NCI-H187 treated with DMSO at 0.1 percent for 48 hours (cell line): ENCODE data around the gene IDH3G.

ENCODE experiments used
- DNase-seq: peaks from one replicate; lab custom pipeline; 2025; lab: John Stamatoyannopoulos, UW

Gene IDH3G

DNA sequence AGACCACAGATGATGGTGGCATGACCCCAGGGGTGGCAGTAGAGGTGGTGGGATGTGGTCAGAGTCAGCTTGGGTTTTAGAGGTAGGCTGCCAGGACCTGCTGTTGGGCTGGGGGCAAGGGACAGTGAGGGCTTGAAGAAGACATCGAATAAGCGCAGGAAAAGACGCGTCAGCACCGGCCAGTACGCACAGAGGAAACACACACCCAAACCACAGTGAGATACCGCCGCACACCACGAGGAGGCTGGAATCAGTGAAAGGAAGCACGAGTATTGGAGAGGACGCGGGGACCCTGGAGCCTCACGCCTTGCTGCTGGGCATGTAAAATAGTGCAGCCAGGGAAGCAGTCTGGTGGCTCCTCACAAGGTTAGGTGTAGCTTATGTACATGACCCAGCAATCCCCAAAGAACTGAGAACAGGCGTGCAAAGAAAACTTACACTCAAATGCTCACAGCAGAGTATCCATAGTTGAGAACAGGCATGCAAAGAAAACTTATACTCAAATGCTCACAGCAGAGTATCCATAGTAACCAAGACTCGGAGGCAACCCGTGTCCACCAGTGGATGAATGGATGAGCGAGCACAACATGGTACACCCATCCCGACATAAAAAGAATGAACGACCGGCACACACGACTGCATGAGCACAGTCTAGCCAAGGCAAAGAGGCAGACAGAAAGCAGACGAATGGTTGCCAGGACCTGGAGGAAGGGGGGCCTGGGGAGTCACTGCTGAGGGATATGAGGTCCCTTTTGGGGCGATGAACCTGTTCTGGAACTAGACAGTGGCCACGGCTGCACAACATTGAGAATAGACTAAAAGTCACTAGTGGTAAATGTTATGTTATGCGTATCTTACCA lies 22.9 kb upstream of the IDH3G start:
- no peak for DNase-seq

DNA sequence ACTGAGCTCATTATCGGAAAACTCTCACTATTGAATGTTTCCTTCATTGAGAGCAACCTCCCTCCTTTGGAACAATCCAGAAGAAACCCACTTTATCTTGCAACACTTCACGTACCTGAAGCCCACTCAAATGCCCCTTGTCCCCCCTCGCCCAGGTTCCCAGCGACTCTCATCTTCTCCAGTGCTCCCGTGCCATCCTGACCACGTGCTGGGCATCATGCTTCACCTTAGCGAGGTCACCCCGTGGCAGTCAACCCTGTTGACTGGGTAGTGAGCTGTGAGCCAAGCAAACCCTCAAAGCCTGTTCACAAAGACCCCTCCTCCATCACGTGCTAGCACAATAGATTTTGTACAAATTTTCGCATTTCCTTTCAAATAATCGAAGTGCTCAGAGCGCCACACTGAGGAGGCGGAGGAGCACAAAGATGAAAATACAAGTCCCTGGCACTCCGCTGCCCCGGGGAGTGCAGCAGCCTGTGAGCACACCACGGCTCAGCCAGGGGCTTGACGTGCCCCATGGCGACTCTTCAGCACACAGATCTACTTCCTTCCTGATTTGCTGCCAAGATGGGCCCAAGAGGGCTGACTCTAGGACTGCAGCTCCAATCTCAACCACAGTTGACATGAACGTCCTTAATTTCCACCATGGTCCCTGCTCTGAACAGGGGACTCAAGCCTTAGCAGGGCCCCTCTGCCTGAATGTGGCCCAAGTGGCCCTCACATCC lies 20.6 kb upstream of the IDH3G start:
- DNase-seq = no peak

DNA sequence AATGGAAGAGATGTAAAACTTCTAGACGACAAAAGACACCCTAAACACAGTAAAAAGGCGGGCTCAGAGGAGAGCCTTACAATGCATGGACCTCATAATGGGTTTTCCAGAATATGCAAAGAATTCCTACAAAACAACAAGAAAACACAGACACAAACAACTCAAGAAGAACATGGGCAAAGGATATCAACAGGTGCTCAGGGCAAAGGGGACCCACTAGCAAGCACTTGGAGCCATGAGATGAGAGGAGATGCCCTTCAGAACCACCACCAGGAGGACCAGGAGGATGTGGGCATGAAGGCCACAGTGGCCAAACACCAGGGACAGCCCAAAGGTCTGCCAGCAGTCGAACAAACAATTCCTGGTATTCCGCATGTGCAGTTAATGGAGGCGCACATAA lies 19.0 kb upstream of the IDH3G start:
- no peak for DNase-seq

GRCh38 chrX:153812220-153812619 lies 18.0 kb upstream of the IDH3G start:
- DNase-seq = no peak

GRCh38 chrX:153807976-153808375 lies 13.8 kb upstream of the IDH3G start:
- no peak for DNase-seq

DNA sequence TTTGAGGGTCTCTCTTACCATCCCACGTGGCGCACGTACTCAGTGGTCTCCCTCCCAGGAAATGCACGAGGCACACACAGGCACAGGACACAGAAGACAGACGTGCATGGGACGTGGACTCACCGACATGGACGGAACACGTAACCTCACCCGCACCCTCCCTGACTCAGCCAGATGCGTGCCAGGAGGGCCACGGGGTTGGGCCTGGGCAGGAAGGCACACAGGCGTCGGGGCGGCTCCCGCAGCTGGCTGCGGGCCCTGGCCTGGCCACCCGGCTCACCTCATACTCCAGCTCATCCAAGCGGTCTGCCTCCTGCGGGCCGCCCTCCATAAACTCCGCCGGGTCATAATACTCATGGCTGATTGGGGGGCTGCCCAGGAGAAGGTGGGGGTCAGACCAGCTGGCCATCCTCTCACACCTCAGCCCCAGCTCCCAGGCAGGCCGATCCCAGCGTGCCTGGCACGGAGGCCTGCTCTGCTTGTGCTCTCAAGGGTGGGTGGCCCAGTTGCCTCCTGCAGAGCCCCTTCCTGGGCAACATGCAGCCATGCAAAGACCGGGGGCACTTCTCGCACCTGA lies 12.9 kb upstream of the IDH3G start:
- DNase-seq = no peak

GRCh38 chrX:153805436-153805835 lies 11.3 kb upstream of the IDH3G start:
- no peak for DNase-seq

GRCh38 chrX:153804621-153805020 lies 10.4 kb upstream of the IDH3G start:
- DNase-seq = no peak

DNA sequence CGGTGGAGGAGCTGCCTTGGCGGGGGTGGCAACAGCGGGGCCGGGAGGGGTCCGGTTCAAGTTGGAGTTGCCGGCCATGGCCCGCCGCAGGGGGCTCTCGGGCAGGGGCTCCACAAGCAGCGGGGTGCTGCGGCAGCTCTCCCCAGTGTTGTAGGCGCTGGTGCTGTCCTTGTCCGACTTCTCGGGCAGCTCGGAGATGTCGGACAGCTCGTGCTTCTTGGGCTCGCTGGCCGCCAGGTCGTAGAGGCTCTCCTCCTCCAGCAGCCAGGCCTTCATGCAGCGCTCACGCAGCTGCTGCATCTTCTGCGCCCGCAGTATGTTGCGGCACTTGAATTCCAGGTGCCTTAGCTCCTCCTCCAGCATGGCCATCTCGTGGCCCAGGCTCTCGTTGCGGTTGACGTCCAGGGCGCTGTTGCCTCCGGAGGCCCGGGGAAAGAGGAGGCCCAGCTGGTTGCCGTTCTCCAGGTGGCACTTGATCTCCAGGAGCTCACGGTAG lies 10.0 kb upstream of the IDH3G start:
- DNase-seq = no peak

DNA sequence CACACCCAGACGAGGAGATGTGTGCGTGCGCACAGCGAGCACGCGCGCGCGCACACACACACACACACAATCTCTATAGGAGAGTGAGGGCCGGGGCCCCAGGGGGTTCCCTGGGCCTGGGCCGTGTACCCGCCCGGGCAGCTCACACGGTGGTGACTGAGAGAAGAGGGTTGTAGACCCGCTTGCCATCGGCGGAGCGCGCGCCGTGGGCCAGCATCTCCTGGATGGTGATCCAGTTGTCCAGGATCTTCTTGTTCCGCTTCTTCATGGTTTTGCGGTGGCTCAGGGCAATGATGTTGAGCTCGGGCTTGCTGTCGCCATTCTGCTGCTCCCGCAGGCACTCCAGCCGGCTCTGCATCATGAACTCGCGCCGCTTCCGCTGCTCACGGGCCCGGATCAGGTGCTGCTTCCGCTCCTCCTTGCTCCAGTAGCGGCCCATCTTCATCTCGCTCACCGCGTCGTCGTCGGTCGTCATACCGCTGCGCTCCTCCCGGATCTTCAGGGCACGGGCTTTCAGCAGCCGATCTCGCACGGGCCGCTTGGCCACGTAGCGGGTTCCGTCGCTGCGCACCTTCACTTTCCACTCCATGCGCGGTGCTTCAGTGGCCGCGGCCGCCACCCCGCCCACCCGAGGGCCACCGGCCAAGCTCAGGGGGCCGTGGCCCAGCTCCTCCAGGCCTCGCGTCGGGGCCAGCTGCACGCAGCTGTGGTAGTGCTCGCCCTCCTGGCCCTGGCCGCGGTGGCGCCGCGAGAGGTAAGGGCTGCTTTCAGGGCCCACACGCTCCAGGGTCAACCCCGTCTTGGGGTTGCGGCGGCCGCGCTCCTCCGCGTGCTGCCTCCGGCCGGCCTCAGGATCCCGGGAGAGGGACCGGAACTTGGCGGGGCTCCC lies 9.3 kb upstream of the IDH3G start:
- no peak for DNase-seq

- no peak for DNase-seq
Observed at GRCh38 chrX:153802513-153803045, 8.4 kb upstream of the IDH3G start.

DNA sequence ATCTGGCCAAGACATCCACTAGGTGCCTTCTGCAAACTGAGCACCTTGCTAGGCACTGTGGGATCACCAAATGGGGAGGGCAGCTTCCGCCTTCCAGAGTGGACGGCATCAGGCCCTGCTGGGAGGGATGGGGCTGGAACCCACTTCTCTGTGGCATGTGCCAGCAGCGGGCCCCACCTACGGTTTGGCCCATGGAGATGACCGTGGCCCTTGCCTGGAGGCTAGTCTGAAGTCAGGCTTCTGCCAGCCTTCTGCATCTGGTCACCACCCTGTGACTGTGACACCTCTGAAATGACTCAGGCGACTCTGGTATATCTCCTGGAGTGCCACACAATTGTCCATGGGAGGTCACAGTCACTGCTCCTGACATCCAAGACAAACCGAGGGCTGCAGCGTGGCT lies 7.5 kb upstream of the IDH3G start:
- no peak for DNase-seq

- no peak for DNase-seq
Observed at GRCh38 chrX:153800746-153801145, 6.6 kb upstream of the IDH3G start.

- no peak for DNase-seq
Observed at GRCh38 chrX:153800177-153800722, 6.1 kb upstream of the IDH3G start.

- no peak for DNase-seq
Observed at GRCh38 chrX:153799326-153799725, 5.2 kb upstream of the IDH3G start.

DNA sequence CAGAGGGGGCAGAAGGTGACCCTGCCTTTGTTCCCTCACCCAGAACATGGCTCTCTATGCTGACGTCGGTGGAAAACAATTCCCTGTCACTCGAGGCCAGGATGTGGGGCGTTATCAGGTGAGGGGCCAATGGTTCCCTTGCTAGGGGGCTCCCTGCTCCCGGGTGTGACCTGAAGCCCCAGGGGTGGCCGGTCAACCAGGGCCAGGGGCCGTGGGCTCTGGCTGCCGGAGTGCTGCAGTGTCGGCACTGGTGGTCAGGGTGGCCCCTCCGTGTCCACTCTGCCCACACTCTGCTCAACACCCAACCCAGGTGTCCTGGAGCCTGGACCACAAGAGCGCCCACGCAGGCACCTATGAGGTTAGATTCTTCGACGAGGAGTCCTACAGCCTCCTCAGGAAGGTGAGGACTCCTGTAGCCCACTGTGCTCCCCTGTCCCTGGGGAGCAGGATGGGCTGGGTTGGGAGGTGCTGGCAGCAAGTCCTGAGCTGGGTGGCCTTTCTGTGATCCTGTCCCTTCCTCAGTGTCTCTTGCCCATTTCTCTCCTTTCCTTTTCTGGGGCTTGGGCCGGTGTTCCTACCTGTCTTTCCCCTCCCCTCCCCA lies 3.3 kb upstream of the IDH3G start:
- DNase-seq = no peak

DNA sequence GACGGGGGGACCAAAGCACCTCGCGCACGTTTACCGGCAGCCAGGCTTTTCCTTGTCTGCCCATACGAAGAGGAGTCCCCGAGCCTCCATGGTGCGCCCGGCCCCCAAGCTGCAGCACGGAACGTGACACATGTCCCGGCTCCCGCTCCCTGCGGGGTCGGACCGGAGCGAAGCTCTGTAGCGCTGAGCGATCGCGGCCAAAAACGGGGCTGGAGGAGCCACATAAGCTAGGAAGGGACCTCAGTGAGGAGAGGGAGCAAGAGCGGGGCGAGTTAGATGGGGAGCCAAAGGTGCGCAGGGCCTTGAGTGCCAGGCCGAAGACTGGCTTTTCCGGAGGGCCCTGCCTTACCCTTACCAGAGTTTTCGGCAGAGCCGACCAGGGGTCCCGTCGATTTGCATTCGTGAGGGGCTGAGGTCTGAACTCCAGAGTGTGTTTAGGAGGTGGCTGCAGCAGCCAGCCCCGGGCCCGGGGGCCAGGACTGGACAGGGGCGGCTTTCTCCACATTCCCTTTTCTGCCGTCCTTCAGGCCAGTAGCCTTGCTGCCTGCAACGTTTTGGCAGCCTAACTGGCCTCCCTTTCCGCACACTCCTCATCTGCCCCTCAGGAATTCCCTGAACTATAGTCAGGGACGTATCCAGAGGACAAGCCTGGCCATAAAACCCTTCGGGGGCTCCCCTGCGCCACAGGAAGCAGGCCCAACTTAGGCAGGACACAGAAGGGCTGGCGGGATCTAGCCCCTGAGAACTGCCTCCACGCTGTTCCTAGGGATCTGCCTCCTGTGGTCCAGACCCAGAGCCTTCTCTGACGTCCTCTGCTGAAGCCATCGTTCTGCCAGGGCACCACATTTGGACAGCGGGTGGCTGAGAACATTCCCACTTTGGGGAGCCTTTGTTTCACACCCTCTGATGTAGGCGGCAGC lies 982 bp upstream of the IDH3G start:
- no peak for DNase-seq

DNA sequence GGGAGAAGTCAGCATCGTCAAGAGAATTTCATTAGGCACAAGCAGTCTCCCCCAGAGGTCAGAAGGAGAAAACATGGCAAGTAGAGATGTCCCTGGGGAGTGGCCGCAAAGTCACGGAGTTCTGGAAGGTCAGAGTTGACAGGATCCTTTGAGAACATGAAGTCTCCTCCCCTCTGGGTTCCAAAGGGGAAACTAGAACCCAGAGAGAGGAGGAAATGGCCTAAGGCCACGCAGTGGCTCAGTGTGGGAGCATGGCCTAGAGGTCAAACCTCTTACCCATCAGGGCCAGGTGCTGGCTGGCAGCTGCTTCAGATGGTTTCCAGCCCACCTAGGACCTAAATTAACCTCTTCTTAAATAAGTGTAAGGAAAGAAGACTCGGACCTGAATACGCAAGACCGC lies 884 bp downstream of the IDH3G start:
- DNase-seq = no peak

GRCh38 chrX:153792368-153792767 lies 1.8 kb downstream of the IDH3G start:
- no peak for DNase-seq
